Measurements from ENCODE around the gene HMGN3. TPM values are rescaled to one million over a fixed set of nuclear protein-coding genes. Genes with fewer than 3 reads are reported as not detected.

HMGN3 gene
- total and polyA plus RNA-seq, 2 of the 13 experiments (the other 11 are each of a cell fraction or from before 2014, with no cell fraction given) = 67.9 to 145 TPM

DNA sequence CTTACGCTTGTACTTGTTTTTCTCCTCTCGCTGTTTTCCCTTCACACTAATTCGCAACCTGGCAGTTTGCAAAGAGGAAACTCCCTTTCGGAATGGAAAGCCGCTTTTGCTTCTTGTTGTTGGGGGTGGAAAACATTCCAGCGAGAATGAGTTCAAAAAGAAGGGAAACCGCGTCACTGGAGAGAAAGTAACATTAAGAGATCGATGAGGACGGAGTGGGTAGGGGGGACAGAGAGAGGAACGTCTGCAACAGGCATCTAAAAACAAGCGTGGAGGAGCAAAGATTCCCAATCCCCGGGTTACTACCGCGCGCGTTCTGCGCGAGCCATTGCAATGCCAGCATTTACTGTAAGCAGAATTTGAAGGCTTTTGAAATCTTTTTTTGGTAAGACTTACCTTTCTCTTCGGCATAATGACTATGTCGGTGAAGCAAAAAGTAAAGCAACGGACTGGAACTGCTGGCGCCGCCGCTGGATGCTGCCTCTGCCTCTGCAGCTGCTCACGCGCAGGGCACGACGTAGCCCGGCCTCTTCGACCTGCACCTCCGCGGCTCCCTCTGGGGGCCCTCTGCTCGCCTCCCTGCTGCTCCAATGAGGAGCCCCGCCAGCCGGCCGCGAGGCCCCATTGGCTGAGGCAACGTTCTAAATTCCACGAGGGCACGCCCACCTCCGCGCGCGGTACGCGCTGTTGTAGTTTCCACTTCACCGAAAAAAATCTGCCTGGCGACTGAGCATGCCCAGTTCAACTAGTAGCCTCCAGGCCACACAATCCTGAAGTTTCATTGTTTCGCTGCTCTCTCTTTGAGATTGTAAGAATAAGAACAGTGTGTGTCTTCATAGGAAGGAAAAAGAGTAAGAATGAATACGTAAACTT lies at the start of gene HMGN3 (continued):
- TF ChIP-seq TSC22D2 (CRISPR knock-in tag; IDR thresholded peaks at IDR 0.05; ENCODE audit: borderline replicate concordance) = peak; percentile 74; the same call in 1 of the 2 replicates
- TF ChIP-seq POLR2G (IDR thresholded peaks at IDR 0.05; ENCODE audit: low read depth, low read length) = peak; percentile 68
- TF ChIP-seq NR3C1 (CRISPR knock-in tag; IDR thresholded peaks at IDR 0.05) = no peak
- TF ChIP-seq ZSCAN29 (CRISPR knock-in tag; conservative IDR thresholded peaks at IDR 0.05) = no peak
- peak; percentile 96 for TF ChIP-seq POGZ (CRISPR knock-in tag; IDR thresholded peaks at IDR 0.05)
- TF ChIP-seq ZBTB8A (CRISPR knock-in tag; IDR thresholded peaks at IDR 0.05; ENCODE audit: borderline replicate concordance, low read depth) = no peak
- TF ChIP-seq ZNF513 (CRISPR knock-in tag; conservative IDR thresholded peaks at IDR 0.05) = no peak
- peak; percentile 60; the same call in 1 of the 2 replicates for TF ChIP-seq ZNF430 (CRISPR knock-in tag; IDR thresholded peaks at IDR 0.05)
- TF ChIP-seq ARID2 (CRISPR knock-in tag; IDR thresholded peaks at IDR 0.05; ENCODE audit: borderline replicate concordance) = peak; percentile 85
- no peak for TF ChIP-seq ZNF678 (CRISPR knock-in tag; IDR thresholded peaks at IDR 0.05)
- TF ChIP-seq JARID2 (CRISPR knock-in tag; IDR thresholded peaks at IDR 0.05; ENCODE audit: insufficient replicate concordance) = no peak
- TF ChIP-seq GPN1 (CRISPR knock-in tag; IDR thresholded peaks at IDR 0.05; ENCODE audit: borderline replicate concordance) = no peak
- TF ChIP-seq YEATS4 (CRISPR knock-in tag; IDR thresholded peaks at IDR 0.05; ENCODE audit: borderline replicate concordance) = peak; percentile 52; the same call in 1 of the 2 replicates
- 0 out of 2 replicates have a peak, but pooled peaks have one; percentile 44 for TF ChIP-seq HOXA9 (CRISPR knock-in tag; IDR thresholded peaks at IDR 0.05; ENCODE audit: borderline replicate concordance)
- no peak for TF ChIP-seq ZNF839 (CRISPR knock-in tag; IDR thresholded peaks at IDR 0.05; ENCODE audit: borderline replicate concordance)
- TF ChIP-seq AGO2 (optimal IDR thresholded peaks at IDR 0.05; ENCODE audit: low read depth, low read length) = no peak
- no peak; the same call in 1 of the 2 replicates for TF ChIP-seq ZNF224 (CRISPR knock-in tag; IDR thresholded peaks at IDR 0.05)
- TF ChIP-seq, protein P1, sequence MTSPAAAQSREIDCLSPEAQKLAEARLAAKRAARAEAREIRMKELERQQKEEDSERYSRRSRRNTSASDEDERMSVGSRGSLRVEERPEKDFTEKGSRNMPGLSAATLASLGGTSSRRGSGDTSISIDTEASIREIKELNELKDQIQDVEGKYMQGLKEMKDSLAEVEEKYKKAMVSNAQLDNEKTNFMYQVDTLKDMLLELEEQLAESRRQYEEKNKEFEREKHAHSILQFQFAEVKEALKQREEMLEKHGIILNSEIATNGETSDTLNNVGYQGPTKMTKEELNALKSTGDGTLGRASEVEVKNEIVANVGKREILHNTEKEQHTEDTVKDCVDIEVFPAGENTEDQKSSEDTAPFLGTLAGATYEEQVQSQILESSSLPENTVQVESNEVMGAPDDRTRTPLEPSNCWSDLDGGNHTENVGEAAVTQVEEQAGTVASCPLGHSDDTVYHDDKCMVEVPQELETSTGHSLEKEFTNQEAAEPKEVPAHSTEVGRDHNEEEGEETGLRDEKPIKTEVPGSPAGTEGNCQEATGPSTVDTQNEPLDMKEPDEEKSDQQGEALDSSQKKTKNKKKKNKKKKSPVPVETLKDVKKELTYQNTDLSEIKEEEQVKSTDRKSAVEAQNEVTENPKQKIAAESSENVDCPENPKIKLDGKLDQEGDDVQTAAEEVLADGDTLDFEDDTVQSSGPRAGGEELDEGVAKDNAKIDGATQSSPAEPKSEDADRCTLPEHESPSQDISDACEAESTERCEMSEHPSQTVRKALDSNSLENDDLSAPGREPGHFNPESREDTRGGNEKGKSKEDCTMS (CRISPR knock-in tag; conservative IDR thresholded peaks at IDR 0.05) = no peak; the same call in 1 of the 2 replicates
- TF ChIP-seq TRIM24 (CRISPR knock-in tag; IDR thresholded peaks at IDR 0.05) = no peak
- TF ChIP-seq ZNF276 (CRISPR knock-in tag; IDR thresholded peaks at IDR 0.05; ENCODE audit: low read depth) = no peak; the same call in 1 of the 2 replicates
- no peak for TF ChIP-seq ZNF549 (CRISPR knock-in tag; IDR thresholded peaks at IDR 0.05)
- TF ChIP-seq, protein P2, sequence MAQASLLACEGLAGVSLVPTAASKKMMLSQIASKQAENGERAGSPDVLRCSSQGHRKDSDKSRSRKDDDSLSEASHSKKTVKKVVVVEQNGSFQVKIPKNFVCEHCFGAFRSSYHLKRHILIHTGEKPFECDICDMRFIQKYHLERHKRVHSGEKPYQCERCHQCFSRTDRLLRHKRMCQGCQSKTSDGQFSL (CRISPR knock-in tag; IDR thresholded peaks at IDR 0.05) = no peak; the same call in 1 of the 2 replicates
- TF ChIP-seq ARNT2 (CRISPR knock-in tag; IDR thresholded peaks at IDR 0.05; ENCODE audit: low read depth) = peak; percentile 90

Data from HepG2 (cell line).